ENCODE data around the gene ZNF503. TPM values are rescaled to one million over a fixed set of nuclear protein-coding genes. Genes with fewer than 3 reads are reported as not detected.

Gene ZNF503
- total RNA-seq, 2 donors from 2014 or later, result 8.9 to 9.8 TPM

DNA sequence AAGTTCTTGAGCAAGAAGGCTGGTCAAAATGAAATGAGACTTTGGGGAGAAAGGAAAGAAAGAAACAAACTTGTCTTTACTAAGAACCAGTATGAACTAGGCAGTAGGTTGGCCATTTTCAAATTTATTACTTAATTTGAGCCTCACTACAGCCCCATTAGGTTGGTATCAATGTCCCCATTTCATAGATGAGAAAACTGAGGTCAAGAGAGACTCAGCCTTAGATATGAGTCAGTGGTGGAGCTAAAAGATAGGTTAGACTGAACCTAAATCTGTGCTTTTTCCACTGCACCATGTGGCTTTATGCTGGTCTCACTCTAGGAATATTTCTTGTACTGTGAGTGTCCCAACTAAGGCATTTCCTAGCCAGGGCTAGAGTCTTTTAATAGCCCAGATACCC lies 8.8 kb downstream of the ZNF503 start:
- no peak for DNase-seq (ENCODE audit: low spot score)
- H3K27me3 ChIP-seq, result no peaks in the 10 kb centered on the region
- H3K27ac ChIP-seq, result no peak overlapping the region
- H3K4me1 ChIP-seq, result peaks cover 0 to 19% of the 10 kb centered on the region in 2 donors
- no peaks in the 10 kb centered on the region for H3K9me3 ChIP-seq
- no peaks in the 10 kb centered on the region for H3K36me3 ChIP-seq
- H3K4me3 ChIP-seq, result no peak overlapping the region
- TF ChIP-seq, protein P1, sequence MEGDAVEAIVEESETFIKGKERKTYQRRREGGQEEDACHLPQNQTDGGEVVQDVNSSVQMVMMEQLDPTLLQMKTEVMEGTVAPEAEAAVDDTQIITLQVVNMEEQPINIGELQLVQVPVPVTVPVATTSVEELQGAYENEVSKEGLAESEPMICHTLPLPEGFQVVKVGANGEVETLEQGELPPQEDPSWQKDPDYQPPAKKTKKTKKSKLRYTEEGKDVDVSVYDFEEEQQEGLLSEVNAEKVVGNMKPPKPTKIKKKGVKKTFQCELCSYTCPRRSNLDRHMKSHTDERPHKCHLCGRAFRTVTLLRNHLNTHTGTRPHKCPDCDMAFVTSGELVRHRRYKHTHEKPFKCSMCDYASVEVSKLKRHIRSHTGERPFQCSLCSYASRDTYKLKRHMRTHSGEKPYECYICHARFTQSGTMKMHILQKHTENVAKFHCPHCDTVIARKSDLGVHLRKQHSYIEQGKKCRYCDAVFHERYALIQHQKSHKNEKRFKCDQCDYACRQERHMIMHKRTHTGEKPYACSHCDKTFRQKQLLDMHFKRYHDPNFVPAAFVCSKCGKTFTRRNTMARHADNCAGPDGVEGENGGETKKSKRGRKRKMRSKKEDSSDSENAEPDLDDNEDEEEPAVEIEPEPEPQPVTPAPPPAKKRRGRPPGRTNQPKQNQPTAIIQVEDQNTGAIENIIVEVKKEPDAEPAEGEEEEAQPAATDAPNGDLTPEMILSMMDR (IDR thresholded peaks at IDR 0.05), result no peak

DNA sequence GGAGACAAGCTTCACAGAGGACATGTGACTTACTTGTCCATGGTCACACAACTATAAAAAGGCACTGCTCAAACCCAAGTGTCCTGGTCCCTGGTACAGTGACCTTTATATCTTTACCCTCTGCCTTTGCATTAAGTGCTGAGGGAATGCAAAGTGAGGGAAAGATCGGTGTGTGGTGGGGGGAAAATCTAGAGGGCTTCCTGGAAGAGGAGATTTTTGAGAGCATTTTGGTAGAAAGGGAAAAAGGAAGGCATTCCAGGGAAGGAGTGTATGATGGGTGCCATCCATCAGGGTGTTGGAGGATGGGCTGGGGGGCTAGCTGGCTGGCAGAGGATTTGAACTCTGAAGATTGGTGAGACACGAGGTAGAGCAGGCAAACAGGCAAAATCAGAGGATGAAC lies 9.3 kb downstream of the ZNF503 start:
- no peak overlapping the region for H3K27ac ChIP-seq
- no peak for DNase-seq (ENCODE audit: low spot score)
- no peaks in the 10 kb centered on the region for H3K27me3 ChIP-seq
- H3K9me3 ChIP-seq, result no peaks in the 10 kb centered on the region
- peaks cover 0 to 15% of the 10 kb centered on the region in 2 donors for H3K4me1 ChIP-seq
- TF ChIP-seq, protein P1 (IDR thresholded peaks at IDR 0.05), result no peak
- no peak overlapping the region for H3K4me3 ChIP-seq
- H3K36me3 ChIP-seq, result no peaks in the 10 kb centered on the region

DNA sequence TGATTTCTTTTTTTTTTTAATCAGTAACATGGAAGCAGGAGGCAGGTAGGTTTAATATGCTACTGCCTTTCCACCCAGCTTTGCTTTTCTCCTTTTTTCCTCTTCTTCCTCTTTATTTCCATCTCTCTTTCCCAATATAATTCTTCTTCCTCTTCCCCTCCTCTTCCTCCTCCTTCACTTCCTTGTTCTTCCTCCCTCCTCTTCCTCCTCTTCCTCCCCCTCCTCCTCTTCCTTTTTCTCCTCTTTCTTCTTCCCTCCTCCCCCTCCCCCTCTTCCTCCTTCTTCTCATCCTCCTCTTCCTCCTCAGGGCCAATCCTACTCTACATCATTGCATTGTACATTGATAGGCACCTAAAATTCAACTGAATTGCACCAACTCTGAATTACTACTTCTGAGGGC lies 11.4 kb downstream of the ZNF503 start:
- Histone ChIP-seq H3K27me3 (no peaks in the 10 kb centered on the region), H3K27ac (no peak overlapping the region), H3K4me1 (no peaks in the 10 kb centered on the region), H3K36me3 (no peaks in the 10 kb centered on the region), H3K4me3 (no peak overlapping the region), H3K9me3 (peaks cover 0 to 11% of the 10 kb centered on the region in 2 donors)
- TF ChIP-seq, protein P1 (IDR thresholded peaks at IDR 0.05), result no peak
- no peak for DNase-seq (ENCODE audit: low spot score)

DNA sequence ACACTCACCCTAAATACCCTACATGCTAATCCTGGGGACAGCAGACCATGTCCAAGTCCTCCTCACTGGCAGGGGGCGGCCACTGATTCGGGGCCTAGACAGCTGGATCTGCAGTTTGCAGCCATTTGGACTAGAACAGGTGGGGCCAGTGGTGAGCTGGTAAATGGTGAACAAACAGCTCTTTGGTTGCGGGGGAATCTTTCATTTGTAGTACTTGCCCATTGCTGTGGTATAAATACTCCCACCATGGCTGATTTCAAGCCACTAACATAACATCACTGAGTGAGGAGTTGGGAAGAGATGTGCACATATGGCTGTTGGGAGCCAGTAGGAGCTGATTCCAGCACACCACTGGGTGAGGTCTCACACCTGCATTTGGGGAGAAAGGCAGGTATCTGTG lies 13.5 kb downstream of the ZNF503 start:
- H3K36me3 ChIP-seq, result no peaks in the 10 kb centered on the region
- TF ChIP-seq, protein P1 (IDR thresholded peaks at IDR 0.05), result no peak
- peaks cover 0 to 11% of the 10 kb centered on the region in 2 donors for H3K9me3 ChIP-seq
- no peak overlapping the region for H3K4me3 ChIP-seq
- DNase-seq (ENCODE audit: low spot score), result no peak
- no peaks in the 10 kb centered on the region for H3K27me3 ChIP-seq
- no peaks in the 10 kb centered on the region for H3K4me1 ChIP-seq
- H3K27ac ChIP-seq, result no peak overlapping the region

DNA sequence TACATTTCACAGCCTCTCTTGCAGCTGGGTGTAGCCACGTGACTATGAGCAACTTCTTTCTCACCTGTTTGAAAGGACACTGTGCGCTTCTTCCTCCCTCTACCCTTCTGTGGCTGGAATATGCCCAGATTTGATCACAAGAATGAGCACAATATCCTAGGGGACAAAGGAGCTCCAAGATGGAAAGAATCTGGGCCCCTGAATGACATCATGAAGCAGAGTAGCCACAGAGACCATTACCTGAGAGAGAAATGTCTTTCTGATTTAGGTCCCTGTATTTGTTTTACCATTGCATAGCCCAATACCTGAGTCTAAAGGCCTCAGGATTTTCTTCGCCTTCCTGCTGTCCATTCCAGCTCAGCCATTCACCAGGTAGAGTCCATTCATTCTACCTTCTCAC lies 15.4 kb downstream of the ZNF503 start:
- no peaks in the 10 kb centered on the region for H3K36me3 ChIP-seq
- DNase-seq (ENCODE audit: low spot score), result no peak
- H3K4me1 ChIP-seq, result no peaks in the 10 kb centered on the region
- H3K27me3 ChIP-seq, result no peaks in the 10 kb centered on the region
- H3K4me3 ChIP-seq, result no peak overlapping the region
- no peak overlapping the region for H3K27ac ChIP-seq
- TF ChIP-seq, protein P1 (IDR thresholded peaks at IDR 0.05), result no peak
- peaks cover 0 to 11% of the 10 kb centered on the region in 2 donors for H3K9me3 ChIP-seq

DNA sequence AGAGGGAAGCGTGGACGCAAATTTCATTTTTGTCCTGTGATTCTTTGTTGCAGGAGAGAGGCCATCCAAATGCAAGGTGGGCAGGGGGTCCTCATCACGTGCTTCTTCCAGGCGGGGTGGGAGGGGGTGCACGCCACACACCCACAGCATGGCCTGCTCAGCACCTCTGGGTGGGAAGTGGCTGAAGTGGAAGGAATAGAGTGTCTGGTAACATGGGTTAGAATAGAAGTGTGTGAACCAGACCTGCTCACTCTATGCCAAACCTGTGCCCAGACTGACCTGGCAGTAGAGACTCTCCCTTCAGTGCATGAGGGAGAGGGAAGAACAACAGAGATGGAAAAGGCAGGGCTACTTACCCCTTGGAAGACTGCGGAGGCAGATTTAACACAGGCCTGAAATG lies 21.7 kb downstream of the ZNF503 start:
- H3K27me3 ChIP-seq, result no peaks in the 10 kb centered on the region
- H3K36me3 ChIP-seq, result no peaks in the 10 kb centered on the region
- no peak for DNase-seq (ENCODE audit: low spot score)
- TF ChIP-seq, protein P1 (IDR thresholded peaks at IDR 0.05), result no peak
- no peaks in the 10 kb centered on the region for H3K4me1 ChIP-seq
- H3K9me3 ChIP-seq, result no peaks in the 10 kb centered on the region
- no peak overlapping the region for H3K27ac ChIP-seq
- no peak overlapping the region for H3K4me3 ChIP-seq
